ENCODE results near the gene HIBADH. TPM values are rescaled to one million over a fixed set of nuclear protein-coding genes. Genes with fewer than 3 reads are reported as not detected.
"Not testable (repeated sequence)": the region's sequence is repeated elsewhere in the genome, so short reads cannot be mapped to it uniquely, and the experiment has no call there.

HIBADH gene
- polyA plus RNA-seq, 3 donors from 2014 or later = 24.9 to 41.1 (median 28.4) TPM

GRCh38 chr7:27595009-27595408 is 67.7 kb downstream of the HIBADH start:
- H3K4me1 Mint-ChIP-seq = peaks cover 1 to 5% of the 10 kb centered on the region in 2 donors
- no peak overlapping the region for H3K4me3 Mint-ChIP-seq
- no peak overlapping the region for H3K27ac Mint-ChIP-seq
- peaks cover 0 to 2% (median 2%) of the 10 kb centered on the region in 3 donors for H3K27me3 Mint-ChIP-seq (ENCODE audit: low read depth in 3 of 3)
- DNase-seq = no peak
- H3K9me3 Mint-ChIP-seq = no peaks in the 10 kb centered on the region
- peaks cover 5 to 28% (median 26%) of the 10 kb centered on the region in 3 donors for H3K36me3 Mint-ChIP-seq

GRCh38 chr7:27593226-27593625 is 69.5 kb downstream of the HIBADH start:
- DNase-seq = no peak
- Mint-ChIP-seq H3K27ac (no peak overlapping the region), H3K36me3 (peaks cover 3 to 20% (median 16%) of the 10 kb centered on the region in 3 donors), H3K27me3 (ENCODE audit: low read depth in 3 of 3) (peaks cover 0 to 2% (median 2%) of the 10 kb centered on the region in 3 donors), H3K4me1 (peaks cover 1 to 5% of the 10 kb centered on the region in 2 donors), H3K9me3 (no peaks in the 10 kb centered on the region), H3K4me3 (no peak overlapping the region)

- peaks cover 4 to 5% of the 10 kb centered on the region in 2 donors for H3K4me1 Mint-ChIP-seq
- H3K36me3 Mint-ChIP-seq = peaks cover 3 to 23% (median 16%) of the 10 kb centered on the region in 3 donors
- no peak overlapping the region for H3K4me3 Mint-ChIP-seq
- H3K9me3 Mint-ChIP-seq = no peaks in the 10 kb centered on the region
- no peak for DNase-seq
- peaks cover 0 to 2% (median 2%) of the 10 kb centered on the region in 3 donors for H3K27me3 Mint-ChIP-seq (ENCODE audit: low read depth in 3 of 3)
- no peak overlapping the region for H3K27ac Mint-ChIP-seq
Observed at GRCh38 chr7:27590416-27590815, 72.3 kb downstream of the HIBADH start.

- H3K4me3 Mint-ChIP-seq = no peak overlapping the region
Observed at GRCh38 chr7:27587429-27587828, 75.3 kb downstream of the HIBADH start.

GRCh38 chr7:27586825-27587224 is 75.9 kb downstream of the HIBADH start:
- peaks cover 0 to 16% (median 9%) of the 10 kb centered on the region in 3 donors for H3K36me3 Mint-ChIP-seq
- no peak overlapping the region for H3K27ac Mint-ChIP-seq
- peaks cover 3% of the 10 kb centered on the region in 2 donors for H3K4me1 Mint-ChIP-seq
- DNase-seq = no peak
- no peak overlapping the region for H3K4me3 Mint-ChIP-seq
- no peaks in the 10 kb centered on the region for H3K9me3 Mint-ChIP-seq
- no peaks in the 10 kb centered on the region for H3K27me3 Mint-ChIP-seq (ENCODE audit: low read depth in 3 of 3)

More at GRCh38 chr7:27587429-27587828, 75.3 kb downstream of the HIBADH start:
- Mint-ChIP-seq H3K36me3 (peaks cover 0 to 18% (median 12%) of the 10 kb centered on the region in 3 donors), H3K27ac (no peak overlapping the region), H3K27me3 (ENCODE audit: low read depth in 3 of 3) (no peaks in the 10 kb centered on the region), H3K4me1 (peaks cover 3 to 5% of the 10 kb centered on the region in 2 donors), H3K9me3 (no peaks in the 10 kb centered on the region)
- no peak for DNase-seq

- Mint-ChIP-seq H3K27ac (no peak overlapping the region), H3K36me3 (peaks cover 0 to 16% (median 7%) of the 10 kb centered on the region in 3 donors), H3K27me3 (ENCODE audit: low read depth in 3 of 3) (no peaks in the 10 kb centered on the region), H3K9me3 (no peaks in the 10 kb centered on the region), H3K4me1 (peaks cover 0 to 3% of the 10 kb centered on the region in 2 donors), H3K4me3 (no peak overlapping the region)
- no peak for DNase-seq
Observed at GRCh38 chr7:27585781-27586447, 76.8 kb downstream of the HIBADH start.

GRCh38 chr7:27581906-27582305 is 80.8 kb downstream of the HIBADH start:
- Mint-ChIP-seq H3K27me3 (ENCODE audit: low read depth in 3 of 3) (no peaks in the 10 kb centered on the region), H3K4me3 (no peak overlapping the region), H3K4me1 (no peaks in the 10 kb centered on the region), H3K27ac (no peak overlapping the region), H3K9me3 (no peaks in the 10 kb centered on the region), H3K36me3 (peaks cover 0 to 6% (median 4%) of the 10 kb centered on the region in 3 donors)
- no peak for DNase-seq

- no peaks in the 10 kb centered on the region for H3K4me1 Mint-ChIP-seq
- no peak overlapping the region for H3K4me3 Mint-ChIP-seq
- H3K36me3 Mint-ChIP-seq = peaks cover 0 to 6% (median 4%) of the 10 kb centered on the region in 3 donors
- DNase-seq = no peak
- H3K27me3 Mint-ChIP-seq (ENCODE audit: low read depth in 3 of 3) = no peaks in the 10 kb centered on the region
- H3K9me3 Mint-ChIP-seq = no peaks in the 10 kb centered on the region
- peak overlapping the region in 1 of 6 donors; percentile 0 for H3K27ac Mint-ChIP-seq
Observed at GRCh38 chr7:27581119-27581518, 81.6 kb downstream of the HIBADH start.

GRCh38 chr7:27579565-27579964 is 83.1 kb downstream of the HIBADH start:
- no peak for DNase-seq
- Mint-ChIP-seq H3K9me3 (no peaks in the 10 kb centered on the region), H3K27ac (no peak overlapping the region), H3K36me3 (peaks cover 0 to 7% (median 6%) of the 10 kb centered on the region in 3 donors), H3K27me3 (ENCODE audit: low read depth in 3 of 3) (peaks cover 0 to 4% (median 2%) of the 10 kb centered on the region in 3 donors), H3K4me1 (no peaks in the 10 kb centered on the region), H3K4me3 (no peak overlapping the region)

GRCh38 chr7:27578169-27578568 is 84.5 kb downstream of the HIBADH start:
- not testable (repeated sequence) for H3K4me3 Mint-ChIP-seq; DNase-seq; H3K27ac Mint-ChIP-seq; H3K27me3 Mint-ChIP-seq (ENCODE audit: low read depth in 3 of 3); H3K4me1 Mint-ChIP-seq; H3K9me3 Mint-ChIP-seq; H3K36me3 Mint-ChIP-seq

GRCh38 chr7:27576360-27576944 is 86.2 kb downstream of the HIBADH start:
- H3K36me3 Mint-ChIP-seq = peaks cover 0 to 9% (median 6%) of the 10 kb centered on the region in 3 donors
- DNase-seq = peak; percentile 10 to 20 (median 12)
- H3K4me1 Mint-ChIP-seq = no peaks in the 10 kb centered on the region
- H3K9me3 Mint-ChIP-seq = no peaks in the 10 kb centered on the region
- H3K27ac Mint-ChIP-seq = no peak overlapping the region
- H3K4me3 Mint-ChIP-seq = no peak overlapping the region
- peaks cover 0 to 4% (median 2%) of the 10 kb centered on the region in 3 donors for H3K27me3 Mint-ChIP-seq (ENCODE audit: low read depth in 3 of 3)

- DNase-seq = no peak
- Mint-ChIP-seq H3K27me3 (ENCODE audit: low read depth in 3 of 3) (peaks cover 0 to 4% (median 2%) of the 10 kb centered on the region in 3 donors), H3K4me3 (no peak overlapping the region), H3K4me1 (no peaks in the 10 kb centered on the region), H3K27ac (no peak overlapping the region), H3K9me3 (no peaks in the 10 kb centered on the region), H3K36me3 (peaks cover 0 to 5% (median 4%) of the 10 kb centered on the region in 3 donors)
Observed at GRCh38 chr7:27575613-27576012, 87.1 kb downstream of the HIBADH start.

- H3K4me3 Mint-ChIP-seq = no peak overlapping the region
- H3K9me3 Mint-ChIP-seq = peaks cover 0 to 2% (median 0%) of the 10 kb centered on the region in 6 donors
Observed at GRCh38 chr7:27569106-27569505, 93.6 kb downstream of the HIBADH start.

GRCh38 chr7:27567266-27567665 is 95.4 kb downstream of the HIBADH start:
- Mint-ChIP-seq H3K27me3 (ENCODE audit: low read depth in 3 of 3) (peaks cover 0 to 6% (median 0%) of the 10 kb centered on the region in 3 donors), H3K36me3 (peaks cover 8 to 22% (median 11%) of the 10 kb centered on the region in 3 donors), H3K4me3 (no peak overlapping the region), H3K9me3 (peaks cover 0 to 3% (median under 1%) of the 10 kb centered on the region in 6 donors), H3K27ac (no peak overlapping the region), H3K4me1 (no peaks in the 10 kb centered on the region)
- DNase-seq = no peak

More at GRCh38 chr7:27569106-27569505, 93.6 kb downstream of the HIBADH start:
- DNase-seq = no peak
- Mint-ChIP-seq H3K27me3 (ENCODE audit: low read depth in 3 of 3) (peaks cover 0 to 3% (median 0%) of the 10 kb centered on the region in 3 donors), H3K27ac (no peak overlapping the region), H3K4me1 (no peaks in the 10 kb centered on the region), H3K36me3 (peaks cover 8 to 16% (median 11%) of the 10 kb centered on the region in 3 donors)

Data from immature natural killer cell (primary cell).